Stimulated activated CD8-positive, alpha-beta memory T cell treated with anti-CD3 and anti-CD28 coated beads, Interleukin-4, amount 100 ng/mL, for 24 hours (primary cell): ENCODE data around the gene MBTPS2.
"Not testable (repeated sequence)": the region's sequence is repeated elsewhere in the genome, so short reads cannot be mapped to it uniquely, and the experiment has no call there.

ENCODE experiments used
- DNase-seq: peaks from one replicate; pipeline ENCODE4 v3.0.0-alpha.2; 2020; ENCODE audit warnings: low read depth

MBTPS2 gene

DNA sequence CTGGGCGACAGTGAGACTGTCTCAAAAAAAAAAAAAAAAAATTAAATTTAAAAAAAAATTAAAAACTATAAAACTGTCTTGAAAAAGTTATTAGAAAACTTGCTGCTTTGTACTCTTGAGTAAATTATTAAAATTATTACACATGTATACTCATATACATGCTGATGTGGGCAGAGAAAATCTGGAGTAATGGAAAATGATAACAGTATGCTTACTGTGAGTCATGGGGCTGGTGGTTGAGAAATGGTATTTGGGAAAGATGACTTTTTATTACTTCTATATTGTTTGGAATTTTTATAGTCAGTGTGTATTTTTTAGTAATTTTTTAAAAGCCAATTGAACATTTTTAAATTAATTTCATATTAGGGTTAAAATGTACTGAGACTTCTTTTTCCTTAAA, 23.8 kb downstream of the MBTPS2 start:
- DNase-seq = no peak

DNA sequence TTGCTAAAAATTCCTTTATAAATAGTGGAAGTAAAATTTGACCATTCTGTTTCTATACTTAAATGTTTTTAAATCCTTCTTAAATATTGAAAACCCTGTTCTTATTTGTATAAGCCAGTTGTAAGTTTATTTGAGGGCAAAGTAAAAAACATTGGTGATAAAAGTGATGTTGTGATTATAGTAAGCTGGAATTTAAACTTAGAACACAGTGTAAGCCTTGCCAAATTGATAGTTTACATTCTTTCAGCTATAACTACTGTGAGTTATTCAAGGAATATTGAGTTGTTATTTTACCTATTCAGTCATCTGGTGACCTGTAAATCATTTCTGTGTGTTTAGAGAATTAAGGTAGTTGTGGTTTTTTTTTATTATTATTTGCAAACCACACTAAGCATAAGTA, 26.0 kb downstream of the MBTPS2 start:
- no peak for DNase-seq

DNA sequence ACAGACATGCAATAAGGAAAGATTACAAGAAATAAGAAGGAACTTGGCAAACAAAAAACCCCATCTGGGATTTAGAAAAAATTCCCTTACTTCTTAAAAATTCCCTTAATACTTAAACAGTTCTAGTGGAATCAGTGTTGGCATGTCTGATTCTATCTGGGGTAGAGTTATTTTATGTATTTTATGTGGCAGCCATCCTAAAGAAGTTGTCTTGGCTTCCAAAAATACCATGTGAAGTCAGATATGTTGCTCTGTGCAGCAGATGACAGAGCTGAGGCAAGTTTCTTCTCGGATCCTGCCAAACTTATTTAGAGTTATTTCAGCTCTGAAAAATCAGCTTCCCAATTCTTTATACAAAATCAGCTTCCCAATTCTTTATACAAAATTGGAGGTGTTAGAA, 31.1 kb downstream of the MBTPS2 start:
- no peak for DNase-seq

DNA sequence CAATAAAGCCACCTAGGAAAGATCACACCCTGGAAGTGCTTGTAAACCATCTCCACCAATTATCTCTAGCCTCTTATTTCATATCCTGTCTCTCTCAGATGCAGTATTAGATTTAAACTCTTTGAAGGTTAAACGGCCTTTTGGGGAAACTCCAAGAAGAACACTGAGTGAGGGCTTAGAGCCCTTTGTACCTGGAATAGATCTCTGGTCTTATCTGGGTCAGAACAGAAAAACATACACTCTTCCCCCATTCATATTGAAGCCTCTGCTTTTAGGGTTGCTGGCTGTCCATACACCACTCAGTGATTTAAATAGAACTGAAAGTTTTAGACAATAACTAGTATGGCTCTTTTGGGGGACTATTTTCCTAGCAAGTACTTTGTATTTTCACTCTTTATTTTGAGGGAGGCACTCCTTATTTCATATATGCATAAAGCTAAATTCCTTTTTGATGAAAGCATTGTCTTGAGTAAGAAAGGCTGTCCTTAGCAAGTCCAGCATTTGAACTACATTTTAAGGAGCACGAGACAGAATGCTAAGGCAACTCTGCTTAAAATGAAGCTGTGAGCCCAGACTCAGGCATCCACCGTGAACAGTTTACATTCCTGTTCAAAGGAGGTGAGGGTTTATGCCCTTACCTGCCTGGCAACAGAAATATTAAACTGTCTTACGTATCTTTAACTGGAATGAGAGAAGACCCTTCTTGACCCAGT, 33.8 kb downstream of the MBTPS2 start:
- no peak for DNase-seq

DNA sequence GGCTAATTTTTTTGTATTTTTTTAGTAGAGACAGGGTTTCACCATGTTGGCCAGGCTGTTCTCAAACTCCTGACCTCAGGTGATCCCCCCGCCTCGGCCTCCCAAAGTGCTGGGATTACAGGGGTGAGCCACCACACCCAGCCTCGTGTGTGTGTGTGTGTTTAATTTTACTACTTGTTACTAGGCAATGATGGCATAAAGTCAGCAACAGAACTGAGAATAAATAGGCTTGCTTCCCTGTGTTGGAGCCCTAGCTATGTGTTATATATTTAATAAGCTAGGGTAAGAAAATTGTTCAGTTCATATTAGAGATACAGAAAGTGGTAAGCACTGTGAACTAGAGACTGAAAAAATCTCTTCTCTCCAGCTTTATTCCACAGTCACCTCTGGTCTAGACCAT, 34.8 kb downstream of the MBTPS2 start:
- DNase-seq = not testable (repeated sequence)

DNA sequence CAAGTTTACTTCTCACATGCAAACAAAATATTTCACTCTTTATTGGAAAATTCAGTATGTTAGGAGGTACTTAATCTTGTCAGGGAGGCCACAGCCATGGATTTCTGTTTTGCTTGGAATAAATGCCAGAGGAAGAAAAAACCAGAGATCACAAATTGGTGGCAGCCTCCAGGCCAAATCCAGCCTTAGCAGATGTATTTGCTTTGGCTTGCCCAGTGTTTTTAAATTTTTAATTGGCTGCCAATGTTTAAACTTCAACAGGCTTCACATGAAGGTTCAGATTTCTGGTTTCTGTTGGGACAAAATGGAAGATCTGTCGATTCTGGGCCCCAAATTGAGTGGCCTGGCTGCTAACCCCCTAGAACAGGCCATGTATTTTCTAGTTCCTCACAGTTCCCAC, 35.6 kb downstream of the MBTPS2 start:
- no peak for DNase-seq

DNA sequence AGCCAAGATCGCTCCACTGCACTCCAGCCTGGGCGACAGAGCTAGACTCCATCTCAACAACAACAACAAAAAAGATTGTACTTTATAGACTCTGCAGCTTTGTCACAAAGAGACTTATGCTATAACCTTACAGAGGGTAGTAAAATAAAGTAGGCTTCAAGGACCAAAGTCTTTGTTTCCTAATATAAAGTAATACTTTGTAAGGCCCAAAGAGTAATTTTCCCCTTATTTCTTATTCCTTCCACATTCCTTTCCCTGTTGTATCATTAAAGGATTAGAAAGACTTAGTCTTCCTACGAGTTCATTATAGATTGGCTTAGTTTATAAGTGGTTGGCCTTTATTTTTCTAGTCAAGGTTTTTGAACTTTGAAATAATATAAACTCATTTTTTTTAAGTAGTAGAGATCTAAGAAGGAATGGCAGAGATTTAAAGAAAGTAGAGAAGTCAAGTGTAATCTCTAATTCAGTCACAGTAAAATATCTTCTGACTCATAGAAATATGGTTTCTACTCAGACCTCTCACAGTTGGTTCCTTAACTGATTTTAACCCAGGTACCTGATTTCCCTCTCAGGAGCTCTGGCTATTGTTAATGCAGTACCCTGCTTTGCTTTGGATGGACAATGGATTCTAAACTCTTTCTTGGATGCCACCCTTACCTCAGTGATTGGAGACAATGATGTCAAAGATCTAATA, 42.6 kb downstream of the MBTPS2 start:
- no peak for DNase-seq

DNA sequence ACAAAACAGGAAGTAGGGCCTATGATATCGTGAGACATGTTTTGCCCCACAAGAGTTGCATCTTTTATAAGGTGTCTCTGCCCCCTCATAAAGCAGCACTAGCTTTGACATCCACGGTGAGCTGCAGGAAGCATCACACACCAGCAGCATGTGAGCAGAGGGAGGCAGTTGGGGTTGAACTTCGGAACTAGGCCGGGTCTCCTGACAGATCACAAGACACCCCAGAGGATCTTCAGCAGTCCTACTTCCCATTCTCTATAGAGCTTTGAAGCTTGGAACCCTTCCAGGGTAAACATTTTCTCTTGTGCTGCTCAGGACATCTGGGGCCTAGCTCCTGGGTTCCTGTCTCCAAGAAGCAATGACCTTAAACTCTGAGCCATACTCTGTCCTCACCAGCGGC, 43.8 kb downstream of the MBTPS2 start:
- DNase-seq = no peak

DNA sequence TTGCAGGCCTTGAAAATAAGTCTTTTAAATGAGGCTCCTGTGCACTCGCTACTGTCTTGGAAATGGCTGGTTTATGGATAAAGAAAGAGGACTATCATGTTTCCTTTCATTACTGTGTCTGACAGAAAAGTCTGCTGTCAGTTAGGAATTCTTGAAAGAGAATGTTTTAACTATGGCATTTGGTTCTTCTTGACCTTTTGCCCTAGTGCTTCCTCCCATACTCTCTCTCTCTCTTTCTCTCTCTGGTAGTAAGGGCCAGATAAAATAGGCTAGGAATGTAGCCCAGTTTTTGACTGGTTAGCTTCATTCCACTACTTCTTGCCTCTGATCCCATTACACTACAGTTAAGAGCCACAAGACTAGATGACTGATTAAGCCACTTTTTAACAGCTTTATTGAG, 46.2 kb downstream of the MBTPS2 start:
- no peak for DNase-seq

DNA sequence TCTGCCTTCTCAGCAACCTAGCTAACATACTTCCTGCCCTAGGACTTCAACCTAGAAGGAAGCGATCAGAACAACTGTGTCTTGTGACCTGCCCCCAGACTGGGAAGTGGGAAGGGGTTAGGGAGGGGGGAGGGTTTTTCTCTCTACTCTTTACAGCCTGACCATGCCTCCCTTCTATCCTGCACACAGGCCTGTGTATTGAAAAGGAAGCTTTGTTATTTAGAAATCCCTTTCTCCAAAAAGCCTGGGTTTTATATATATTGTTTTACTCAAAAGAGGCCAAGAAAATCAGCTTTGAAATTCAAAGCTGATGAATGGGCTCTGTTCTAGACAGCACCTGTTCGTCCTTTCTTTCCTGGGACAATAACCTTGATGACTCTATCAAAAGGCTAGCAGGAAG, 65.9 kb downstream of the MBTPS2 start:
- no peak for DNase-seq

DNA sequence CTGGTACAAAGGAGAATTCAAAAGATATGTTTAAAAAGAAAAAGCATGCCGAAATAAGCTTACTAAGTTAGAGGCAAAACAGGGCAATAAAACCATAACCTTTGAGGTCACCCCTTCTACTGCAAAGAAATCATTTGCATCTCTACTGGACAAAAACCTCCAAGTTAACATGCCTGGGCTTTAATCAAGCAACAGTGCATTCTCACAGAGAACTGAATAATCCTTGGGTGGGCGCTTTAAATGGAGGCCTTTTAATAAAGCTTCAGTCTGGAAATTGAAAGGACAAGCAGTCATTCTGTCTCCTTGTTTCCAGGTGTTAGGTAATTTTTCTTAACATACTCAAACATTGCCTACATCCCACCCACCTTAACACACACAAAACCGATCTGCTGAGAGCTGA, 66.5 kb downstream of the MBTPS2 start:
- DNase-seq = no peak

DNA sequence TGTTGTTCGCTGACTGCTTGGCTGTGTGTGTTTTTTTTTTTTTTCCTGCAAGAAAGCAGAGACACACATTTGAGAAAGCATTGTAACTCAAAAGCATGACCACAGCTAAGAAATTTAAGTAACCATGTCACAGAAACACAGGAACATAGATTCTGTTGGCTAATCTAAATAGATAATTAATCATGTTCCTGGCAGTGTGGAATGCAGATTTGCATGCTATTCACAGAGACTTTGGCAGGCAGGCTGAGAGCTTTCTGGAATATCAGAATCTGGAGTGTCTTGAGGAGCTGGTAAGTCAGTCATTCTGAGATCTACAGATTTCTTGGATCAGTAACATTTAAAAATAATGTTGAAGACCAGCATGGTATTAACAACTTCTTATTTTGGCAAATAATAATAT, 67.8 kb downstream of the MBTPS2 start:
- no peak for DNase-seq

DNA sequence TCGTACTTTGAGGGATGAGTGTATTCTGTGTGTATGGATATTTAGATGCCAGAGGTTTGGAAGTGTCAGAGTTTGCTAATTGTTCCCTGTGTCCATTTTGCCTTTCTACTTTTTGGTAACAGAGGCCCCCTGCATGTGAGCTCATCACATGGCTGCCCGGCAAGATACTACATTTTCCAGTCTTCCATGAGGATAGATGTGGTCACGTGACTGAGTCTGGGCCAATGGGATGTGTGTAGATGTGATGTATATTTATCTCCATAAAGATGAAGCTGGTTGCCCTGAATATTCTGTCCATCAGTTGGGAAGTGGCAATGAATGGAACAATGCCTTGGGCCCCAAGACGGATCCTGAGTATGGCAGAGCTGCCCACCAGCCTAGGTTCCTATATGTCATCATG, 72.1 kb downstream of the MBTPS2 start:
- no peak for DNase-seq

DNA sequence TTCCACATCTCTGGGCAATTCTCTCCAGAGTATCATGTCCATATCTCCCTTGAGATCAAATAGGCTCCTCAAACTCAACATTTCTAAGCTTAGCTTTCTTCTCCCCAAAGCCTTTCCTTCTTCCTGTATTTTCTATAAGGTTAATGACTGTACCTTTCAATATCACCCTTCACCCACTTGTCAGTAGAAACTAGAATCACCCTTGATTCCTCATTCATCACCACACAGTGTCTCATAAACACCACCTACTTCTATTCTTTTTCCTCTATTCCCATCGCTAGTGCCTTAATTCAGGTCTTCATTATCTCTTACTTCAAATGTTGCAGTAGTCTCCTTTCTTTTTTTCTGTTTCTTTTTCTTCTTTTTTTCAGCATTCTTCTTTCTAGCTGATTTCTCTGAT, 72.8 kb downstream of the MBTPS2 start:
- DNase-seq = no peak

DNA sequence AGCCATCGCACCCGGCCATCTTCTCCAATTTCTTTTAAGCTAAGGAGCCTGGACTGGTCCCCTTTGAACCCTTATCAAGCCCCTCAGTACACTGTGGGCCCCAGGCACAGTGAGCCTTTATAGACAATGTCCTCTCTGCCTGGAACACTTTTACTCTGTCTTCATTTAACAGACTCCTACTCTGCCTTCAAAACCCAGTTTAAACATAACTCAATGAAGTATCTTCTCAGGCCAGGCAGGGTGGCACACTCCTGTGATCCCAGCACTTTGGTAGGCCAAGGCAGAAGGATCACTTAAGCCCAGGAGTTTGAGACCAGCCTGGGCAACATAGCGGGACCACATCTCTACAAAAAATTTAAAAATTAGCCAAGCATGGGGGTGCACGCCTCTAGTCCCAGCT, 73.6 kb downstream of the MBTPS2 start:
- no peak for DNase-seq

DNA sequence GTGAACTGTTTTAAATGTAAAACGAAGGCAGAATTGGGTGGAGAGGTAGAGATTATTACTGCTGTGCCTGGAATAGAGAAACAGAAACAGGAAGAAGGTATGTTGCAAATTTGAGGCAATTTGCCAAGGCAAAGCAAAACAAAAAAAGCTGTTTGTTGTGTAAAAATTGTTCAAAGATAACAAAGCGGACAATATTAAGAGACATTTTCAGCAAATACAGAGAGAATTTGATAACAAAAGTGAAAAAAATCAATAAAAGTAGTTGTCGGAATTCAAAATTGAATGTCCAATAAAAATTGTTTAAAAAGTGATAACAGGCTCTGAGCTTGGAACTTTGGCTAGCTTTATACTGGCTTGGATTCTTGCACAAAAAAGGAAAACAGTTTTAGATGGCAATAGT, 86.7 kb downstream of the MBTPS2 start:
- DNase-seq = no peak

DNA sequence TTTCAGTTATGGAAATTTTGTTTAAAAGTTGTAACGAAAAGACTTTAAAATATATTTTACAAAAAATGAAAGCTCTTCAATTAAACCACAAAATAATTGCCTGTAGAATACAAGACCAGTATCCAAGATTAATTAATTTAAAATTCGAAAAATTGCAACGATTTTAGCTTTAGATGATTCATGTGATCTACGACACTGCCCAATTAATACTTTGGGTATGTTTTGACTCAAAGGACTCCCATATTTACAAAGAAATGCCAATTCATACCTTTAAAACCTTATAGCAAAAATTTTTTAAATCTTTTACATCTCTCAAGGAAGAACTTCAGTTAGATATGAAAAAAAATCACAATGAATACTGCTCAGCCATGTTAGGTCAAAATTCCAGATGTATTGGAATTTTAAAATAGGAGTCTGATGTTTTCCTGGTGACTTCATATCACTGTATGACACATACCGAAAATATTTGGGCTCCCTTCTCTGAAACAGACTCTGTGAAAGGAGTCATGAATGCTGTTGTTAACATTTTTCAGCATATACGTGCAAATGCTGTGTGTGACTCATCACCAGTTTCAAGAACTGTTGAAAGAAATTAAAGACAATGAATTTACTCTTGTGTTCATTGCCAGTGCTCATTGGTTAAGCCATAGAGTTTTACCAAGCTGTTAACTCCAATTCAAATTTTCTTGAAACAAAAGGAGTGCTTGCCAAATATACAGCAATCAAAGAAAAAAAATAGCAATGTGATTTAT, 87.3 kb downstream of the MBTPS2 start:
- no peak for DNase-seq

DNA sequence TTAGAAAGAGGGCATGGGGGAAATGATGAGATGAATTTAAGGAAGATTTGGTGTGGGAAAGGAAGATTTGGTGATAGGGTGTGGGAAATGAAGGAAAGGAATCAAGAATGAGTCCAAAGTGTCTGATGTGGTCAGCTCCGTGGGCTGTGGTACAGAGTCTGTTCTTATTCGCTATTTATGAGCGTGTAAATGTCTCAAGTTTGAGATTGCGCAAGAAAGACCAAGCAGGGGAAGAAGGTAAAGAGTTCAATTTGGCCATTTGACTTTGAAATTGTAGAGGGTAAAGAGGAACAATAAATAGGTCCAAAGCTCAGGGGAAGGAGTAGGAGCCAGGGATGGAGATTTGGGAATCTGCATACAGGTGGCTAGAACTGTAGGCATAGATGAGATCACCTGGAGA, 89.8 kb downstream of the MBTPS2 start:
- no peak for DNase-seq

DNA sequence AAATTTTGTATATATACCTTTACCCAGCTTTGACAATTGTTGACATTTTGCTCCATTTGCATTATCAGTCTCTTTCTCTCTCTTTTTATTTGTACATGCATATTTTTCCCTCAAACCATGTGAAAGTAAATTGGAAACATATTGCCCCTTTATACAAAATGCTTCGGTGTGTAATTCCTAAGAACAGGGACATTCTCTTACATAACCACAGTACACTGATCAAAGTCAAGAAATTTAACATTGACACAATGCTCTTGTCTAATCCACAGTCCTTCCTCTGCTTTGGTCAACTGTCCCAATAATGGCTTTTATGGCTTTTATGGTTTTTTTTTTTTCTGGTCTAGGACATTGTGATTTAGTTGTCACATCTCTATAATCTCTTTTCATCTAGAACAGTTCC, 91.6 kb downstream of the MBTPS2 start:
- DNase-seq = no peak

DNA sequence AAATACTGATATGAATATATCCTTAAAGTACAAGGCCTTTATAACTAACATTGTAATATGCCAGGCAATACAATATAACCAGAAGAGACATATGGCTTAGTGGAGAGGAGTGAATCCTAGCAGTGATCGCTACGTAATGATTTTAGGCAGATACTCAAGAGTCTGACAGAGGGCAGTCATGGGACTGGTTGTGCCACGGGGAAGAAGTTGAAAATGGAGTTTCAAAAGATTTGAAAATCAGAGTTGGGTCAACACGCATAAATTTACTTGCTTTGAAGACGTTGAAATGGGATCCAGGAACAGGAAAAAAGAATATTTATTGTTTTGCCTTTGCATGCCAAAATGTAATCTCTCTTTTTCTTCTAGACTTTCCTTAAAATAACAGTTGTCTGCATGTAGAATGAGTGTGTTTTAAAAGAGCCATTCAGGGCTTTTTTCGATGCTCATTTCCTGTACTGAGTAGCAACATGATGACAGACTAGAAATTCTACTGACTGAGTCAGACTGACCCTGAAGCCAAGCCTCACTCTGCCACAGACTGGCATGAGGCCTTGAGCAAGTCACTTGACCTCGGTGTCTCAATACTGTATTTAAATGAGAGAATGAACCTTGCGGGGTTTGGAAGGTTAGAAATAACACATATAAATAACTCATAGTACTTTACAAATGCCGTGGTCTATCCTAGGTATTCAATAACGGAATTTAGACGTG, 93.0 kb downstream of the MBTPS2 start:
- no peak for DNase-seq

DNA sequence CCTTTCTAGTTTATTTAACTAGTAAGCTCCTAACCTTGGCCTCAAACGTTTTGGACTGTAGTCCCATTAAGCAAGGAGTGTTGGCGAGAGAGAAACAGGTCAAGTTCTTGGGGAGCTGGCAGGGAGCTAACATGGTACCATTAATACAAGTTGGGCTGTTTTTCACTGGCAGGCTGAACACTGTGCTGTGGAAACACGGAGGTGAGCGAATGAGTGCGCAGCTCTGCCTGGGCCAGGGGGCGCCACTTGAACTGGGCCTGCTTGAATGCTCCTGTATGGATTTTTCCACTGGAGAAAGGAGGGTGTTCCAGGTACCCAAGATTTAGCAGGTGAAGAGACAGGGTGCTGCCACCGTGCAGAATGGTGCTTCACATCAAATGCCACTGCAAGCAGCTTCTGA, 93.7 kb downstream of the MBTPS2 start:
- no peak for DNase-seq

DNA sequence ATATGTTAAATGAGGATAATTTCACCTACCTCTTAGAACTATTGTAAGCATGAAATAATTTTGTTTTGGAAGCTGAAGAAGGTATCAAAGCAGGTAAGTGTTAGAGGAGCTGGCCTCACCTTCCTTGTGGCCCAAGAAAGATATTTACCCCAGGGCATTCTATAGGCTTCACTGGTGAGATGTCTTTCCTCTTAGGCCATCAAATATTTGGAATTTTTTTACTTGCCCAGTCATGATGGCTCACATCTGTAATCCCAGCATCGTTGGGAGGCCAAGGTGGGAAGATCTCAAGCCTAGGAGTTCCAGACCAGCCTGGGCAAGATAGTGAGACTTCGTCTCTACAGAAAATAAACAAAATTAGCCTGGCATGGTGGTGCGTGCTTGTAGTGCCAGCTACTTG, 95.0 kb downstream of the MBTPS2 start:
- no peak for DNase-seq
